Cardiac muscle cell (in vitro differentiated cells and primary cell): ENCODE results near the gene IRAK1. TPM values are rescaled to one million over a fixed set of nuclear protein-coding genes. Genes with fewer than 3 reads are reported as not detected.

Source experiments
- DNase-seq, 2 donors: peaks; one replicate each; pipeline versions ENCODE4 v3.0.0 to v3.0.0-alpha.2; 2010 to 2017; ENCODE audit warnings: low read depth in 1 of 2, low spot score in 1 of 2
- H3K27ac ChIP-seq: fragments of 200-600 bp; sonication (generic); 2 replicates; pipeline ENCODE4 v1.5.1; 2016
- H3K27me3 ChIP-seq: fragments of 200-600 bp; sonication (generic); 2 replicates; pipeline ENCODE4 v1.6.0; 2016; ENCODE audit warnings: control low read depth
- H3K36me3 ChIP-seq: fragments of 200-600 bp; sonication (generic); 2 replicates; pipeline ENCODE4 v1.5.1; 2016; ENCODE audit warnings: control low read depth
- H3K4me1 ChIP-seq: fragments of 200-600 bp; sonication (generic); 2 replicates; pipeline ENCODE4 v1.8.1; 2017; ENCODE audit warnings: low read depth, mild to moderate bottlenecking, mixed run types
- H3K4me3 ChIP-seq: fragments of 200-600 bp; sonication (generic); 2 replicates; pipeline ENCODE4 v1.5.1; 2016; ENCODE audit warnings: mild to moderate bottlenecking
- H3K9me3 ChIP-seq: fragments of 200-600 bp; sonication (generic); 2 replicates; pipeline ENCODE4 v1.5.1; 2017; ENCODE audit warnings: low read depth, mild to moderate bottlenecking, control low read depth
- CTCF ChIP-seq: IDR thresholded peaks from 2 replicates; pipeline ENCODE4 v1.5.1; 2012; ENCODE audit warnings: low read depth, mild to moderate bottlenecking, low read length
- polyA plus RNA-seq: library from polyadenylated mRNA; unstranded; fragments of >200 nt; fragmentation: Nextera tagmentation; extraction: Ambion mirVana; gene quantifications from 2 replicates; pipeline ENCODE4 v1.2.1, GENCODE V29; 2016
- total RNA-seq: library from RNA; depleted of rRNA; stranded (reverse); fragments of >200 nt; gene quantifications from 2 replicates; pipeline ENCODE4 v1.2.3, GENCODE V29; 2016

IRAK1 gene
- total and polyA plus RNA-seq, 2 experiments from 2014 or later, result 22.7 to 31.1 TPM

GRCh38 chrX:154011376-154012335 is 8.0 kb downstream of the IRAK1 start:
- H3K27me3 ChIP-seq, result no peaks in the 10 kb centered on the region

DNA sequence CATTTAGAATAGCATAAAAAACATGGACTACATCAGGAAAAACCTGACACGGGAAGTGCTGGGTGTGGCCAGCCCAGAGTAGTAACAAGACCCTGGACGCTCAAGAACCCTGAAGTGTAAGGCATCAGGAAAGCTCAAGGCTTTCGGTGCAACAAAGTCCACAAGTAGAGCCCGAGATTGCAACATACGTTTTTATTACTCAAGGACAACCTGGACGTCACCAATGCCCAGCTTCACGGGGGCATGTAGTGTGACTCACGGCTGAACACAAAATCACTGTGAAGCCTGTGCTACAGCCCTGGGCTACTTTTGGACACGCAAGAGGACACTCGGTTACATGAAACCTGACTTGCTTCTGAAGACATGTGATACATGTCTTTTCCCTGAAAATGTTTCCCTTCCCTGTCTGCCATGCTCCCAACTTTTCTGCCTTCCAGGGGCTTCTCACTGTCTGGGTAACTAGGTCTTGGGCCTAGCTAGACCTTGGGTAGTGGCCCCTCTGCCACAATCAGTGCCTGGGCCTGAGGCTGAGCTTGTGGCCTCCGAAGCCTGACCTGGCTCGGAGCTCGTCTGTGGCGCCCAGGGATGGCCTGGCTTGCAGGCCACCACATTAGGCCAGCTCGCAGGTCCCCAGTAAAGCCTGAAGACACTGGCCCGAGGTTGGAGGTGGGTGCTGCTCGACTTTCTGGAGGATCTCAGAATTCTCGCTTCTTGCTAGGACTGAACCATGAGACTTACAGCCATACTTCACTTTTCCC is 9.2 kb downstream of the IRAK1 start:
- H3K36me3 ChIP-seq, result no peaks in the 10 kb centered on the region
- DNase-seq, result peak in 1 of 2 donors; percentile 63
- no peak overlapping the region for H3K27ac ChIP-seq
- no peak for TF ChIP-seq CTCF
- no peak overlapping the region for H3K4me3 ChIP-seq
- H3K27me3 ChIP-seq, result no peaks in the 10 kb centered on the region
- no peaks in the 10 kb centered on the region for H3K9me3 ChIP-seq
- no peaks in the 10 kb centered on the region for H3K4me1 ChIP-seq

More at GRCh38 chrX:154011376-154012335, 8.0 kb downstream of the IRAK1 start:
- H3K9me3 ChIP-seq, result no peaks in the 10 kb centered on the region
- H3K27ac ChIP-seq, result no peak overlapping the region
- H3K4me1 ChIP-seq, result no peaks in the 10 kb centered on the region
- no peaks in the 10 kb centered on the region for H3K36me3 ChIP-seq
- H3K4me3 ChIP-seq, result no peak overlapping the region
- TF ChIP-seq CTCF, result no peak
- DNase-seq, result no peak

DNA sequence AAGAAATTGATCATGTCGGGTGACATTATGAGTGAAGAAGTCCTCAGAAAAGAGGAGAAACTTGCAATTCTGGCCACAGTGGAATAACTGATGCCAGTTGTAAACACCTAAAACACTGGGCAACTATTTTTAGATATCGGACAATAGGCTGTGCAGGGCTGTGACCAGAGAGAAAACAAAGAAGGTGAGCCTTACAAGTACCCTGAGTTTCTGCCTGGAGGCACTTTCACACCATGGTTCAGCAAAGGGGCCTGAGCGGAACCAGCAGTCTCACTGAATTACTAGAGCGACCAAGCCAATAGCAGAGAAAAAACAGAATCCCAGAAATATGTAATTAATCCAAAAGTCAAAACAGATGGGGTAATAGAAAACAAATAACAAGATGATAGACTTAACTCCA is 11.2 kb downstream of the IRAK1 start:
- no peak for TF ChIP-seq CTCF
- no peaks in the 10 kb centered on the region for H3K4me1 ChIP-seq

GRCh38 chrX:154006947-154007346 is 12.8 kb downstream of the IRAK1 start:
- Histone ChIP-seq H3K9me3 (no peaks in the 10 kb centered on the region), H3K4me1 (no peaks in the 10 kb centered on the region), H3K36me3 (no peaks in the 10 kb centered on the region), H3K27me3 (no peaks in the 10 kb centered on the region), H3K4me3 (no peak overlapping the region), H3K27ac (no peak overlapping the region)
- TF ChIP-seq CTCF, result no peak
- DNase-seq, result no peak

More for the DNA sequence above, 11.2 kb downstream of the IRAK1 start:
- Histone ChIP-seq H3K27me3 (no peaks in the 10 kb centered on the region), H3K4me3 (no peak overlapping the region), H3K27ac (no peak overlapping the region), H3K9me3 (no peaks in the 10 kb centered on the region), H3K36me3 (no peaks in the 10 kb centered on the region)
- DNase-seq, result no peak

GRCh38 chrX:154004315-154004714 is 15.4 kb downstream of the IRAK1 start:
- Histone ChIP-seq H3K27me3 (no peaks in the 10 kb centered on the region), H3K9me3 (no peaks in the 10 kb centered on the region), H3K36me3 (no peaks in the 10 kb centered on the region), H3K4me3 (no peak overlapping the region), H3K27ac (no peak overlapping the region), H3K4me1 (no peaks in the 10 kb centered on the region)
- no peak for DNase-seq
- TF ChIP-seq CTCF, result no peak
